H9 (cell line): ENCODE measurements around the gene NTRK3. TPM values are rescaled to one million over a fixed set of nuclear protein-coding genes. Genes with fewer than 3 reads are reported as not detected.

ENCODE experiments used
- DNase-seq: peaks from one replicate; pipeline ENCODE4 v3.0.0-alpha.2; 2017
- H2AFZ ChIP-seq: one replicate; pipeline ENCODE4 v1.6.1; 2013; ENCODE audit warnings: mild to moderate bottlenecking, low read length, control low read depth, moderate library complexity
- H2AK5ac ChIP-seq: 2 replicates; pipeline ENCODE4 v1.6.1; 2013; ENCODE audit warnings: low read length, control low read depth, mixed read lengths; ENCODE audit not compliant: insufficient read length
- H2BK120ac ChIP-seq: one replicate; pipeline ENCODE4 v1.6.1; 2013; ENCODE audit warnings: low read depth, mild to moderate bottlenecking, low read length, control low read depth, inconsistent platforms; ENCODE audit not compliant: poor library complexity, severe bottlenecking
- H2BK12ac ChIP-seq: 2 replicates; pipeline ENCODE4 v1.6.1; 2013; ENCODE audit warnings: low read length, control low read depth, mixed read lengths, low read depth; ENCODE audit not compliant: insufficient read length
- H2BK15ac ChIP-seq: 2 replicates; pipeline ENCODE4 v1.6.1; 2013; ENCODE audit warnings: low read depth, low read length, control low read depth
- H2BK20ac ChIP-seq: one replicate; pipeline ENCODE4 v1.6.1; 2013; ENCODE audit warnings: low read depth, mild to moderate bottlenecking, low read length, control low read depth, inconsistent platforms; ENCODE audit not compliant: poor library complexity, severe bottlenecking
- H2BK5ac ChIP-seq: 2 replicates; pipeline ENCODE4 v1.6.1; 2013; ENCODE audit warnings: low read length, control low read depth, mixed read lengths; ENCODE audit not compliant: insufficient read length
- H3K14ac ChIP-seq: 2 replicates; pipeline ENCODE4 v1.6.1; 2013; ENCODE audit warnings: low read length, control low read depth; ENCODE audit not compliant: insufficient read depth
- H3K18ac ChIP-seq: 2 replicates; pipeline ENCODE4 v1.6.1; 2013; ENCODE audit warnings: low read depth, mild to moderate bottlenecking, mixed read lengths, low read length, control low read depth; ENCODE audit not compliant: insufficient read length
- H3K23ac ChIP-seq: 2 replicates; pipeline ENCODE4 v1.6.1; 2013; ENCODE audit warnings: low read length, control low read depth, mixed read lengths, low read depth; ENCODE audit not compliant: insufficient read length
- H3K23me2 ChIP-seq: 2 replicates; pipeline ENCODE4 v1.6.1; 2013; ENCODE audit warnings: low read depth, mild to moderate bottlenecking, mixed read lengths, low read length, control low read depth; ENCODE audit not compliant: insufficient read length, poor library complexity, severe bottlenecking
- H3K27ac ChIP-seq: 2 replicates; pipeline ENCODE4 v1.5.1; 2013; ENCODE audit warnings: low read length, control low read depth, mixed read lengths, low read depth; ENCODE audit not compliant: insufficient read length
- H3K27me3 ChIP-seq: 2 replicates; pipeline ENCODE4 v1.6.1; 2013; ENCODE audit warnings: low read length, control low read depth, inconsistent platforms; ENCODE audit not compliant: insufficient read depth
- H3K4ac ChIP-seq: 2 replicates; pipeline ENCODE4 v1.6.1; 2013; ENCODE audit warnings: low read depth, mild to moderate bottlenecking, control low read depth, inconsistent platforms, low read length, moderate library complexity
- H3K4me1 ChIP-seq: 2 replicates; pipeline ENCODE4 v1.6.1; 2013; ENCODE audit warnings: low read length, control low read depth, inconsistent platforms; ENCODE audit not compliant: insufficient read depth
- H3K4me2 ChIP-seq: 2 replicates; pipeline ENCODE4 v1.6.1; 2013; ENCODE audit warnings: low read length, control low read depth, mixed read lengths; ENCODE audit not compliant: insufficient read length, insufficient read depth
- H3K56ac ChIP-seq: 2 replicates; pipeline ENCODE4 v1.6.1; 2013; ENCODE audit warnings: low read depth, mild to moderate bottlenecking, mixed read lengths, low read length, control low read depth; ENCODE audit not compliant: insufficient read length
- H3K79me1 ChIP-seq: 2 replicates; pipeline ENCODE4 v1.6.1; 2013; ENCODE audit warnings: low read depth, mild to moderate bottlenecking, moderate library complexity, low read length, control low read depth, inconsistent platforms; ENCODE audit not compliant: insufficient read depth, poor library complexity, severe bottlenecking
- H3K79me2 ChIP-seq: 2 replicates; pipeline ENCODE4 v1.6.1; 2013; ENCODE audit warnings: low read length, control low read depth, inconsistent platforms; ENCODE audit not compliant: insufficient read depth
- H3K9ac ChIP-seq: 2 replicates; pipeline ENCODE4 v1.6.1; 2013; ENCODE audit warnings: low read length, control low read depth, mixed read lengths; ENCODE audit not compliant: insufficient read length; ENCODE audit errors: extremely low read depth
- H3K9me3 ChIP-seq: one replicate; pipeline ENCODE4 v1.6.1; 2013; ENCODE audit warnings: low read depth, low read length, inconsistent platforms; ENCODE audit not compliant: control insufficient read depth
- H3T11ph ChIP-seq: one replicate; pipeline ENCODE4 v1.6.1; 2013; ENCODE audit warnings: mild to moderate bottlenecking, low read length, control low read depth, inconsistent platforms
- H4K20me1 ChIP-seq: one replicate; pipeline ENCODE4 v1.6.1; 2013; ENCODE audit not compliant: control insufficient read depth, insufficient read length, insufficient read depth
- H4K5ac ChIP-seq: 2 replicates; pipeline ENCODE4 v1.6.1; 2013; ENCODE audit warnings: low read depth, mild to moderate bottlenecking, mixed read lengths, low read length, control low read depth; ENCODE audit not compliant: insufficient read length
- H4K8ac ChIP-seq: replicated peaks from 2 replicates; pipeline ENCODE4 v1.6.1; 2013; ENCODE audit warnings: low read length, control low read depth, mixed read lengths, low read depth; ENCODE audit not compliant: insufficient read length
- H4K91ac ChIP-seq: 2 replicates; pipeline ENCODE4 v1.6.1; 2013; ENCODE audit warnings: low read depth, mild to moderate bottlenecking, moderate library complexity, mixed read lengths, low read length, control low read depth; ENCODE audit not compliant: insufficient read length
- H3K27ac Mint-ChIP-seq, 3 experiments: 2 replicates in 2 of 3; 3 replicates in 1 of 3; pipeline ENCODE4 v1.8.0; 2020 to 2021; ENCODE audit warnings: mixed read lengths in 3 of 3, mild to moderate bottlenecking in 1 of 3, moderate library complexity in 1 of 3
- H3K27me3 Mint-ChIP-seq: 2 replicates; pipeline ENCODE4 v1.8.0; 2021; ENCODE audit warnings: low read depth, mild to moderate bottlenecking, moderate library complexity, mixed read lengths
- H3K36me3 Mint-ChIP-seq, 3 experiments: 2 replicates in 2 of 3; 3 replicates in 1 of 3; pipeline ENCODE4 v1.8.0; 2020 to 2021; ENCODE audit warnings: low read depth in 3 of 3, mixed read lengths in 3 of 3; ENCODE audit not compliant: insufficient read depth in 1 of 3
- H3K4me1 Mint-ChIP-seq, 2 experiments: 2 replicates each; pipeline ENCODE4 v1.8.0; 2020; ENCODE audit warnings: mixed read lengths in 2 of 2
- H3K4me3 Mint-ChIP-seq, 2 experiments: 2 replicates in 1 of 2; 3 replicates in 1 of 2; pipeline ENCODE4 v1.8.0; 2020 to 2021; ENCODE audit warnings: mild to moderate bottlenecking in 2 of 2, mixed read lengths in 2 of 2, moderate library complexity in 1 of 2
- H3K9me3 Mint-ChIP-seq, 2 experiments: 2 replicates in 1 of 2; 3 replicates in 1 of 2; pipeline ENCODE4 v1.8.0; 2020; ENCODE audit warnings: mild to moderate bottlenecking in 2 of 2, mixed read lengths in 2 of 2, moderate library complexity in 1 of 2
- CTCF ChIP-seq: fragments of 200-600 bp; sonication (generic); conservative IDR thresholded peaks from 3 replicates; pipeline ENCODE4 v1.8.0; 2021; ENCODE audit warnings: antibody characterized with exemption, mild to moderate bottlenecking
- WGBS: extraction: QIAGEN DNeasy Blood & Tissue Kit; methylation state at CpG from one replicate; pipeline ENCODE4 v1.1.7; 2013; ENCODE audit warnings: missing lambda C conversion rate, low lambda C conversion rate, mixed read lengths; ENCODE audit not compliant: insufficient read length; ENCODE audit errors: extremely low coverage; 5-methylcytosine and 5-hydroxymethylcytosine counted together
- total RNA-seq: library from RNA; stranded (reverse); gene quantifications from 2 replicates; pipeline ENCODE4 v1.2.1, GENCODE V29; 2021

Gene NTRK3
- total RNA-seq, 1 experiment from 2014 or later: 2.5 TPM

- Histone ChIP-seq H2BK5ac (no peak overlapping the region), H3K18ac (no peak overlapping the region), H4K91ac (no peak overlapping the region), H3K23me2 (no peaks in the 10 kb centered on the region), H2BK12ac (no peak overlapping the region), H4K5ac (no peak overlapping the region), H3K23ac (no peak overlapping the region), H3K14ac (no peak overlapping the region), H3K9ac (no peak overlapping the region), H3K79me1 (no peaks in the 10 kb centered on the region), H3T11ph (no peak overlapping the region), H3K79me2 (no peaks in the 10 kb centered on the region), H3K27me3 (peaks cover 2% of the 10 kb centered on the region; the same call in 1 of the 2 replicates), H3K27ac (no peak overlapping the region), H2AFZ (no peak overlapping the region), H2BK20ac (no peak overlapping the region), H2BK120ac (no peak overlapping the region), H2AK5ac (no peak overlapping the region), H3K4me1 (no peaks in the 10 kb centered on the region; the same call in 1 of the 2 replicates), H3K4ac (no peak overlapping the region), H4K8ac (no peak overlapping the region), H4K20me1 (no peaks in the 10 kb centered on the region), H3K56ac (no peak overlapping the region), H3K9me3 (no peaks in the 10 kb centered on the region), H3K4me2 (no peak overlapping the region), H2BK15ac (no peak overlapping the region)
- Mint-ChIP-seq H3K27me3 (no peaks in the 10 kb centered on the region), H3K36me3 (no peaks in the 10 kb centered on the region; a peak in 1 of 7 replicates), H3K9me3 (no peaks in the 10 kb centered on the region), H3K27ac (peak overlapping the region in 1 of 3 experiments; percentile 32; a peak in 2 of 7 replicates), H3K4me1 (peaks cover 28 to 29% of the 10 kb centered on the region in 2 experiments), H3K4me3 (peak overlapping the region in 1 of 2 experiments; percentile 2; a peak in 1 of 5 replicates)
- peak; percentile 35 for DNase-seq
- TF ChIP-seq CTCF: no peak
- no CpG with 5 or more reads among the region's 9 CpGs for WGBS
Measured at GRCh38 chr15:88015228-88015860, 241.2 kb downstream of the NTRK3 start.
